GM21619 (cell line): Measurements from ENCODE around the gene PRPF6.
"Not testable (repeated sequence)": the region's sequence is repeated elsewhere in the genome, so short reads cannot be mapped to it uniquely, and the experiment has no call there.

Experiments used
- ATAC-seq: cut with Tn5 transposase; IDR thresholded peaks from one replicate; pipeline ENCODE4 v1.9.1; 2021; ENCODE audit not compliant: unreplicated experiment

Gene PRPF6

GRCh38 chr20:63959699-63960075 is 21.2 kb upstream of the PRPF6 start:
- ATAC-seq = no peak

- ATAC-seq = not testable (repeated sequence)
Observed at GRCh38 chr20:63960654-63961621, 20.0 kb upstream of the PRPF6 start.

GRCh38 chr20:63961664-63962425 is 19.1 kb upstream of the PRPF6 start:
- ATAC-seq = no peak

GRCh38 chr20:63962426-63963347 is 18.2 kb upstream of the PRPF6 start:
- no peak for ATAC-seq

GRCh38 chr20:63963348-63963741 is 17.6 kb upstream of the PRPF6 start:
- ATAC-seq = no peak

- ATAC-seq = no peak
Observed at GRCh38 chr20:63963784-63964301, 17.1 kb upstream of the PRPF6 start.

GRCh38 chr20:63964412-63964811 is 16.5 kb upstream of the PRPF6 start:
- no peak for ATAC-seq

- no peak for ATAC-seq
Observed at GRCh38 chr20:63966172-63966943, 14.6 kb upstream of the PRPF6 start.

- ATAC-seq = no peak
Observed at GRCh38 chr20:63966944-63967322, 14.0 kb upstream of the PRPF6 start.

GRCh38 chr20:63967330-63968135 is 13.4 kb upstream of the PRPF6 start:
- no peak for ATAC-seq

- ATAC-seq = no peak
Observed at GRCh38 chr20:63968136-63968927, 12.6 kb upstream of the PRPF6 start.

- no peak for ATAC-seq
Observed at GRCh38 chr20:63968928-63969760, 11.8 kb upstream of the PRPF6 start.

GRCh38 chr20:63969838-63970713 is 10.9 kb upstream of the PRPF6 start, which contains the start of gene ZNF512B:
Gene ZNF512B, minus strand, starts transcription at chr20:63969930. Its CDS starts 1,980 bp downstream, at chr20:63967950.
- ATAC-seq = no peak

GRCh38 chr20:63970714-63971431 is 10.1 kb upstream of the PRPF6 start:
- ATAC-seq = no peak

GRCh38 chr20:63971960-63972311 is 9.0 kb upstream of the PRPF6 start:
- not testable (repeated sequence) for ATAC-seq
